ENCODE results near the gene NIM1K.
"Not testable (repeated sequence)": the region's sequence is repeated elsewhere in the genome, so short reads cannot be mapped to it uniquely, and the experiment has no call there.

NIM1K gene

GRCh38 chr5:43281840-43282658 is 90.0 kb downstream of the NIM1K start:
- DNase-seq (ENCODE audit: low spot score) = no peak

- DNase-seq (ENCODE audit: low spot score) = no peak
Measured at GRCh38 chr5:43286623-43287022, 94.6 kb downstream of the NIM1K start.

DNA sequence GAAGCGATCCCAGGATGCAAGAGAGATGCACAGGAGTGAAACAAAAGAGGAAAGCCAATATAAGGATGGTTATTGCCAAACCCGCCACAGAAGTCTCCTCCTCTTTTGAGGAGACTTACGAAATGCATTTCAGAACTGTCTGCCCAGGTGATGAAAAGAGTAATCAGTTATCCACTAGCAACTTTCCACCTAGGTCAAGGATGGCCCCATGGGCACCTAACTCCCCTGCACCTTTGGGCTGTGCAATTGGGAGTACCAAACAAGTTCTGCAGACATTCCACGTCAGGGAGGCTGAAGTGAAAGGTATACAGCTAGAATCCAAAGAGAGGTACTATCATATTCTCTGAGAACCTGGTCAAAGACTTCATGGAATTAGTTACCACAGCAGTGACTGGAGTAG is 95.5 kb downstream of the NIM1K start:
- DNase-seq (ENCODE audit: low spot score) = no peak

GRCh38 chr5:43288269-43288831 is 96.3 kb downstream of the NIM1K start:
- DNase-seq (ENCODE audit: low spot score) = no peak

GRCh38 chr5:43290726-43291125 is 98.7 kb downstream of the NIM1K start:
- no peak for DNase-seq (ENCODE audit: low spot score)

DNA sequence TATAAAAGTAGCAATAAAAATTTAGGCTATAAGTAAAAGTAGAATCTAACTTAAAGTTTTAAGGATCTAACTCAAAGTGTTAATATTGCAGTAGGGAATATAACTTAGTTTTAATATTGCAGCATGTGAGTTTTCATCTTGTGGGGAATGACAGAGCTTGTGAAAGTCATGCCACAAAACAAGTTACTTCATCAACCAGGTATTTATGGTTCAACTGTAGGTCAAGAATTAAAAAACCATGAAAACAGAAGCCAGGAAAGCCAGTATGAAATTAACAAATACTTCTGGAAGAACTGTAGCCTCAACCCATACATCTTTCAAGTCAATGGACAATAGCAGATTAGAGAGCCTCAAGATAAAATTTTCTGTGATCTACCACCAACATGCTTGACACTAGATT is 102.2 kb downstream of the NIM1K start:
- DNase-seq (ENCODE audit: low spot score) = no peak

GRCh38 chr5:43295202-43295601 is 103.2 kb downstream of the NIM1K start:
- no peak for DNase-seq (ENCODE audit: low spot score)

GRCh38 chr5:43296835-43297234 is 104.8 kb downstream of the NIM1K start:
- DNase-seq (ENCODE audit: low spot score) = no peak

GRCh38 chr5:43298443-43298842 is 106.4 kb downstream of the NIM1K start:
- DNase-seq (ENCODE audit: low spot score) = no peak

DNA sequence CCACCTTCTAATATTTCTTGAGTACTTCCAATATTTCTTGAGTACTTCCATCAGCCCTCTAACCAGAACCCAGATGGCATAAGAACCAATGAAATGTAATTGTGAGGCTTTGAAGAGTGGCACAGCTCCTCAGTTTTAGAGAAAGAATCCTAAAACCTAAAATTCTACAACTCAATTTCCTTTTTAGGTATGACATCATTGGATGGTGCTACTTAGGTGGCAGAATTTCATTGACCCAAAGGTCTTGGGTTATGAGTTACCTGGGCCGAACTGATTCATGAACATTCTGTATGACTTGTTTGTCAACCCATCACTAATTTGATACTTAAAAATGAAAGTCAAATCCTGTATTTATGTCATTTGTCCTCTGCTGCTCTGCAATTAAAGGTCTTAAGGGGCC is 108.1 kb downstream of the NIM1K start:
- no peak for DNase-seq (ENCODE audit: low spot score)

DNA sequence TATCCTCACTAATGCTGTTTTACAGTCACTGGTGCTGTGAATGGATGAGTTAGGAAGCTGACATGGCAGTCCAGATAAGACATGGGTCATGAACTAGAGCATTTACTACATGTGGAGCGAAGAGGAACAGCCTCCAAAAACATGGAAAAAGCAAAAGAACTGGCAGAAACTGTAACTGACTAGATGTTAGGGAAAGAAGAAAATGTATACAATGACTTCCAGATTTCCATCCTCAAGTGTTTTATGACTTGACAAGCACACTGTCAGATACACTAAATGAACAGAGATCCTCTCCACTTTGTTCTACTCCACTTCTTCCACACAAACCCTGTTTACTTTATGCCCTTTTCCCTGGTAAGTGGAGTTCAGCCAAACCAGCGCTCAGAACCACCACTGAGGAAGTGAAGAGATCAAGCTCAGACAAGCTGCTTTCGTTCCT is 109.6 kb downstream of the NIM1K start:
- no peak for DNase-seq (ENCODE audit: low spot score)

GRCh38 chr5:43302481-43302880 is 110.5 kb downstream of the NIM1K start:
- DNase-seq (ENCODE audit: low spot score) = no peak

DNA sequence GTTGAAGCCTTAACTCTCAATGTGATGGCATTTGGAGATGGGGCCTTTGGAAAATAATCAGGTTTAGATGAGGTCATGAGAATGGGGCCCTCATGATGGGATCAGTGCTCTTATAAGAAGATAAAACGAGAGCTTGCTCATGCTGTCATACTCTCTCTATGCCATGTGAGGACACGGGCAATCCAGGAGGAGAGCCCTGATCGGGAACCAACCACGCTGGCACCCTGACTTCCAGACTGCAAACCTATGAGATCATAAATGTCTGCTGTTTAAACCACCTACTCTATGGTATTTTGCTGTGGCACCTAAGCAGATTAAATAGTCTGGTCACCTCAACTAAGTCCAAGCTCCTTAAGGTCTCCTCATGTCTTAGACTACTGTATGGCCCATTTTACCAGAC is 111.2 kb downstream of the NIM1K start:
- no peak for DNase-seq (ENCODE audit: low spot score)

DNA sequence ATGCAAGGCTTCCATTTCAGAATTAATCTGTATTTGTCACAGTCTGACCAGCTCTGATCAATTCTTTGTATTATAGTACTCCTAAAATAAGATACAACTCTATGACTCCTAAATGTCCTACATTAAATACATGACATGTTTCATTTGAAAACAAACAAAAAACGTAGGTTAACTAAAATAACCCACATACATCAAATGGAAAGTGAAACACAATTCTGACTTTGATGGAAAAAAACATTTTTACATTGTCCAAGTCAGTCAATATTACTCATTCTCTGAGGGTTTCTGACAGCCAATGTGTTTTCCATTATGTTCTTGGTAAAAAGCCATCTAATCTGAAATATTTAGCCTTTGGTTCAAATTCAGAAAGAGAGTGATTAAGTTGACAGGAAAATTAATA is 112.5 kb downstream of the NIM1K start:
- DNase-seq (ENCODE audit: low spot score) = no peak

GRCh38 chr5:43305948-43306565 is 114.0 kb downstream of the NIM1K start:
- DNase-seq (ENCODE audit: low spot score) = peak; percentile 53

GRCh38 chr5:43306954-43307353 is 114.9 kb downstream of the NIM1K start:
- not testable (repeated sequence) for DNase-seq (ENCODE audit: low spot score)

DNA sequence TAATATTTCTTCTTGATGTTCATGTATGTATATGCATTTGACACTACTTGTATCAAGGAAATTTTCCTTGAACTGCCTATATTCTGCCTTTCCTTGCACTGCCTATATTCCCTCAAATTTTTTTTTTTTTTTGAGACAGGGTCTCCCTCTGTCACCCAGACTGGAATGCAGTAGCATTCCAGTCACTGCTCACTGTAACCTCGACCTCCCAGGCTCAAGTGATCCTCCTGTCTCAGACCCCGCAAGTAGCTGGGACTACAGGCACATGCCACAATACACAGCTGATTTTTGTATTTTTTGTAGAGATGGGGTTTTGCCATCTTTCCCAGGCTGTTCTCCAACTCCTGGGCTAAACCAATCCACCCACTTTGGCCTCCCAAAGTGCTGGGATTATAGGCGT is 117.1 kb downstream of the NIM1K start:
- DNase-seq (ENCODE audit: low spot score) = no peak

DNA sequence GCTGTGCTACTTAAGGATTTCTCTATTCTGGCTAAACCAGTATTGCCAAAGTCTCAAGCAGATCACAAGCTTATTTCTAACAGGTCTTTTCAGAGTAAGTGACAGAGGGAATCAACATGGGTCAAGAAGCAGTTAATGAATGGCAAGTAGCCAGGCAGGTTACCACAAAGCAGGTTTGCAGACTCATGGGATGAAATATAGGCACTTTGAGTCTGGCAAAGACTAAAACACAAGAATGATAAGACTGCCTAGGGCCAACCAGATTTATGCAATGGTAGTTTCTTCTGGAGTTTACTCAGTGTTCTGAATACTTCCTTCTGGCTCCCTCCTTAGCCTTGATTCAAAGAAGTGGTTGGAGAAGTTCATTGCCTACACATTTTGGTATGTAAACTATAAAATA is 117.6 kb downstream of the NIM1K start:
- DNase-seq (ENCODE audit: low spot score) = no peak

DNA sequence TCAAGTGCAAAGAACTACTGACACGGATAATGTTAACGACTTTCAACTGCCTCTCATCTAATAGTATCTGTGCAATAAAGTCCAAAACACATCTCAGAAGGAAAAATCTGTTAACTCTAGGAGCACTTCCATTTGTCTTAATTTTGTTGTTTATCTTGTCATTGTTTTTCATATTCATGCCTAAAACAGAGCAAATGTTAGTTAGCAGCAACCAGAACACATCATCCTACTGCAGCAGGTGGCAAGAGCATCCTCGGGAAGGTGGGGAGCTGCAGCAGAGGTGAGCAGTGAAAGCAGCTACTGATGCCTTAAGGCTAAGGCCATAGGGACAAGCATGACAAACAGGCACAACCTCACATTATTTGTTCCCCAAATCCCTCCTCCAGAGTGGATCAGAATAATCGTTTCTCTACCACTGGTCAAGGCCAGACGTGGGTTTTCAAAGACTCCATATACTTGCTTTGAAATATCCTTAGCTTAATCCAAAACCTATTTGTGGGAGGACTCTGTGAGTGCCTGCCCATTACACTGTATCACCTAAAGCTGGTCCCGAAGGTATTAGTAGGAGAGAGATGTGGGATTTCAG is 120.1 kb downstream of the NIM1K start:
- DNase-seq (ENCODE audit: low spot score) = no peak

DNA sequence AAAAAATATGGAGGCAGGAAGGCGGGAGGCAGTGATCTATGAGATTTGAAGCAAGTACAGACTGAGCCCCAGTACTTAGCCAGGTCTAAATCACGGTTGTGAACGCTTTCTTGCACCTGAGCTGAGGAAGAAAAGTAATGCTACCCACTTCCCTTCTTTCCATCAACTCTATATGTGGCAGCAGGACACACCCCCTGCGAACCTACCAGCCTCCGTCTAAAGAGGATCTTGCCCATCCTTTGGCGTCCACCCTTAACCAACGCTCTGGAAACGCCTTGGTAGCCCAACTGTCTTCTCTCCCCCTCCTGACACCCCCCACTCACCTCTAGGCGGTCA is 120.6 kb downstream of the NIM1K start:
- DNase-seq (ENCODE audit: low spot score) = no peak

- peak; percentile 98 for DNase-seq (ENCODE audit: low spot score)
Measured at GRCh38 chr5:43313035-43313853, 121.2 kb downstream of the NIM1K start, which contains the start of gene HMGCS1. Gene HMGCS1, minus strand, starts transcription at chr5:43313412. Its CDS starts 14,447 bp downstream, at chr5:43298965.

GRCh38 chr5:43313854-43314457 is 121.9 kb downstream of the NIM1K start:
- no peak for DNase-seq (ENCODE audit: low spot score)
